ENCODE data around the gene ZNF407.

The ZNF407 gene

DNA sequence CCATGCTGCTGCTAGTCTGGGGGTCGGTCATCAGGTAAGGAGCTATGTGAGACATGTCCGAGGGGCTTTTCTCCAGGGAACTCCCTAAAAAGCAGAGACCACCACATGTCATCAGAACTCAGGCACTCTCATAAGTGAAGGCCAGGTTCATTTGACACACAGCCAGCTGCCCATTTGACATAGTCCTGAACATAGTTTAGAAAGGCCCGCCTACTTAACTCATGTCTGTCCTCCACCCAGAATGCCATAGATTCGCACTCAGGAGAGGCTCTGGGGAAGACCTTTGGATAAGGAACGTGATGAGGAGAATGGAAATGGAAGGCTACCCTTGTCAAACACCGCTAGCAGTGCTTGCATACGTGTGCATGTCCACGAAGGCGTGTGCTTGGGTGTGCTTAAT lies 454.1 kb downstream of the ZNF407 start:
- DNase-seq (ENCODE audit: low read depth in 2 of 2): no peak

DNA sequence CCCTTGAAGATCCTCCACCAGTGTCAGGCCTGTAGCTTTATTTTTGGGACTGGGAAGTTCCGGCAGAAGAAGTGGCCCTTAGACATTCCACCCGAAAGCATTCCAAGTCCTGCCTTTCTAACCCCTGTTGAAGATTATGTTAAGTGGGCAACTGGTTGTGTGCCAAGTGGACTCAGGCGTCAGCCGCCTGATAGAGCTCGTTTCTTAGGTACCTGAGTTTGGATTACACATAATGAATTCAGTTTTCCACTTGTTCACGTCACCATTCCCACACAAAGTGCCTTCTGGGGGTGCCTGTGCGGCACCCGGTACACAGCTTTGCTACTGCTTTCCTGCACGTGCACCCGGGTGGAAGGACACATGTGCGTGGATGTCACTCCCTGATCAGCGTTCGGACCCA lies 454.8 kb downstream of the ZNF407 start:
- no peak for DNase-seq (ENCODE audit: low read depth in 2 of 2)

DNA sequence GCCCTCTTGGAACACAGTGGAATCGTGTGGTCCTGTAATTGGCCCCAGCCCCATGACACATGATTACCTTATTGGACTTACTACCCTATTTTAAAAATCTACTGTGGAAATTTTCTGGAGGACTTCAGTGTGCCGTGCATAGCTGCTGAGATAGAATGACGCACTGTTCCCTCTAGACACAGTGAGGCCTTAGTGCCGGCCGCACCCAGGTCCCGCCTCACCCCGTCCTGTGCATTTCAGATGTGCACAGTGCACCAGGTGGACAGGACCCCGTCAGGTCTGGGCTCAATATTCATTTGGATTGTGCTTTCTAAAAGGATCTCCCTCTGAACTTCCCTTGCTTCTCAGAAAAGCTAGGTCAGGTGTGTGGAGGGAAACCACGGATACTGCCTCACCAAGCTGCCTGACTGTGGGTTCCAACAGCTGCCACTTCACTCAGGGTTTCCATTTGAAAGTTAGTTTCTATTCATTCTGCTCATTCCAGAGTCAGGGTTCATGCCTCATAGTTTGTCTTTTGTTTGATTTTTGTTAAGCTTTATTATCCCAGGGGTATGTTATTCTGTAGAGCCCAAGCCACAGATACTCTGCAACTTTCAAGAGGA lies 455.5 kb downstream of the ZNF407 start:
- DNase-seq (ENCODE audit: low read depth in 2 of 2): no peak

DNA sequence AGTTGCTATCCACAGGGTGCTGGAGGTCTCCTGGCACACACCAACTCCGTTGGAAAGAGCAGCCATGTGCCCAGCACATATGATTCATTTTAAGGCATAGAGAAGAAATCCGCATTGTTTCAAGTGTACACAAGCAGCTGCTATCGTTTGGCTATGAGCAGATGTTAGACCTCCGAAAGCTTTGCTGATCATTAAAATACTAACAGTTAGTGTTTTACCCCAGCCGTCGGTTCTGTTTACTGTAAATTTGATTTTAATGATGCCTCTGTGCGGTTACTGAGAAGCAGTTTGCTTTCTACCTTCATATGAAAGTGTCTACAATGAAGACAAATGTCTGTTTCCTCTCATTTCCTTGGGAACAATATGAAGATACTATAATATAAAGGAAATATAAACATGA lies 456.4 kb downstream of the ZNF407 start:
- no peak for DNase-seq (ENCODE audit: low read depth in 2 of 2)

DNA sequence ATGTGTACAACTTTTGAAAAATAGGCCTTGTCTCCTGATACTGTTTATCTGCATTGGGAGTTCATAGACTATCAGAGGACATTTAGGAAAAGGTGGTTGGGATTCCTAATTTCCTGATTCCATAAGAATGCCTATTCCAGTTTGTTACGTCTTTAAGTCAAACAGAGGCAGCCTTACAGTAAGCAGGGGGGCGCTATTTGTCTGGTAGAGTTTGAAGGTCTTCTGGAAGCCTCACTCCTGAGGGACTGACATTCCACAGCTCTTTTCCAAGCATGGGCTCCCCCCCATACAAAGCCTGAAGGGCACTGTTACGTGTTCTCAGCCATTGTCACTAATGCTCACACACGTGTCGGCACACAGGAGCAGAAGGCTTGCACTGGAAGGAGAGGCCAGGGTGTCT lies 456.9 kb downstream of the ZNF407 start:
- no peak for DNase-seq (ENCODE audit: low read depth in 2 of 2)

DNA sequence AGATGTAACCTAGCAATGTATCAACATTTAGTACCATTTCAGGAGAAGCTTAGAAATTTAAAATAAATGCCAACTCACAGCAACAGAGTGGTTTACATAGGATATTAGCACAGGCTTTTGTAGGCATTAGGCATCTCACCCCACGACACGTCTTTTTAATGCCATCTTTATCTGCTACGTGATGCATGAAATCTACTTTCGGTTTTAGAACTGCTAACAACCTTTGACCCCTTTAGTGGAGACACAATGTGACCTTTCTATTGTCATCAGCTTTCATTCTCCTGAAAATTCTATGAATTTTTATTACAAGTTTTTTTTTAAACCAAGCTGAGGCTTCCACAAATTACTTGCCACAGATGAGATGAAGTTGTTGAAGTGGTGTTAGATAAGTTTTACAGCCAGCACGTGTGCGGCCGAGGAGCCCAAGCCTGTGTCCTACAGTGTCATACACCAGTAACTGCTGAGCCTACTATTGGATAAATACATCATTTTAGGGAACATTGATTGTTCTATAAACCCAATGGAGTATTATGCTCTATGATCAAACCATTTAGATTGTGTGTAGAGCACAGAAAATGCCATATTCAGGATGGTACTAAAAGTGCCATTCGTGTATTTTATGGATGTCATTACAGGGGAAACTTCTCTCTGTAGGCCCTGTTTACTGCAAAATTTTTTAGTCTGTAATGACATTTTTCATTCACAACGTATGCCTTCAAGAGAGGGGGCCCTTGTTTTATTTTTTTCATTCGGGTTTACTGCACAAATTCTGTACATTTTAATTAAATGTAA lies 459.7 kb downstream of the ZNF407 start:
- DNase-seq (ENCODE audit: low read depth in 2 of 2): no peak

DNA sequence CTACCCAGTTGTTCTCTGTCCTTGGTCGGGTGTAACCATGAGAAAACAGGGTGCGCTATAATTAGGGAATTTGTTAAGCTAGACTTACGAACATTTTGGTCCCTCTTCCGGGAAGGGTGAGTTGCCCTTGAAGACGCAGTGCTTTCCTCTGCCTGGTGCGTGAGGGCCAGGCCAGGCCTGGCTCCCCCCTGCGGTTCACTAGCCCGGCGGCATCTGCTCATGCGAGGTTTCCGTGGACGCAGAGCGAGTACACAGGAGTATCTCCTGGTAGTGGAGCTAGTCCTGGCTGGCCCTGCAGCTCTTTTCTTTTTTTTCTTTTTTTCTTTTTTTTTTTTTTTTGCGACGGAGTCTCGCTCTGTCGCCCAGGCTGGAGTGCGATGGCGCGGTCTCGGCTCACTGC lies 462.5 kb downstream of the ZNF407 start:
- no peak for DNase-seq (ENCODE audit: low read depth in 2 of 2)

DNA sequence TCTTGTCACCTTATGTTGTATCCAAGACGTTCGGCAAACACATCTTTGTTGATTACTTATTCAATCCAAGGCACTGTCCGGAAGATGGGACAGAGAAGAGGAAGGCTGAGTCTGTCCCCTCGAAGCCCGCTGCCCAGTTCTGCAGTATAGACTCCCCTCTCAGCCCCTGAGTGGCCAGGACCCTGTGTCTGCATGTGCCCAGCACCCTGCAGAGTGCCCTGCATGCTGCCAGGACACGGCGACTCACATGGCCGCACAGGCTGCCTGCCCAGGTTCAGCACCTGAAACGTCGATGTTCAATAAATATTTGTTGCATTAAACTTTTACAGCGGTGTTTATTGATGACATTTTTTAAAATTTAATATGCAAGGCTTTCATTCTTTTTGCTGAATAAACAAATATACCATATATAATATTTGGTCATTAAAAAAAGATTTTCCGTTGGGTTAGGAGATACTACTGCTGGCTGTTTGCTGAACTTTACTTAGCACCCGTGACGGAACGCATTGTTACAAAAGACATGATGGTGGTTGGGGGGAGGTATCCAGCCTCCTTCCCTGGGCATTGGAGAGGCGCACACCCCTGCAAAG lies 464.7 kb downstream of the ZNF407 start:
- DNase-seq (ENCODE audit: low read depth in 2 of 2): no peak

DNA sequence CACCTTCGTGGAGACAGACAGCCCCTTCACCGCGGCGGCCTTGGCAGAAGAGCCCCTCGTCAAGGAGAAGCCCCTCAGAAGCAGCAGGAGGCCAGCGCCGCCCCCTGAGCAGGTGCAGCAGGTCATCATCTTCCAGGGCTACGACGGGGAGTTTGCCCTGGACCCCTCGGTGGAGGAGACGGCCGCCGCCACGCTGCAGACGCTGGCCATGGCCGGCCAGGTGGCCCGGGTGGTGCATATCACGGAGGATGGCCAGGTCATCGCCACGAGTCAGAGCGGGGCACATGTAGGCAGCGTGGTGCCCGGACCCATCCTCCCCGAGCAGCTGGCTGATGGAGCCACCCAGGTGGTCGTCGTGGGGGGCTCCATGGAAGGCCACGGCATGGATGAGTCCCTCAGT lies 465.5 kb downstream of the ZNF407 start:
- DNase-seq (ENCODE audit: low read depth in 2 of 2): no peak

DNA sequence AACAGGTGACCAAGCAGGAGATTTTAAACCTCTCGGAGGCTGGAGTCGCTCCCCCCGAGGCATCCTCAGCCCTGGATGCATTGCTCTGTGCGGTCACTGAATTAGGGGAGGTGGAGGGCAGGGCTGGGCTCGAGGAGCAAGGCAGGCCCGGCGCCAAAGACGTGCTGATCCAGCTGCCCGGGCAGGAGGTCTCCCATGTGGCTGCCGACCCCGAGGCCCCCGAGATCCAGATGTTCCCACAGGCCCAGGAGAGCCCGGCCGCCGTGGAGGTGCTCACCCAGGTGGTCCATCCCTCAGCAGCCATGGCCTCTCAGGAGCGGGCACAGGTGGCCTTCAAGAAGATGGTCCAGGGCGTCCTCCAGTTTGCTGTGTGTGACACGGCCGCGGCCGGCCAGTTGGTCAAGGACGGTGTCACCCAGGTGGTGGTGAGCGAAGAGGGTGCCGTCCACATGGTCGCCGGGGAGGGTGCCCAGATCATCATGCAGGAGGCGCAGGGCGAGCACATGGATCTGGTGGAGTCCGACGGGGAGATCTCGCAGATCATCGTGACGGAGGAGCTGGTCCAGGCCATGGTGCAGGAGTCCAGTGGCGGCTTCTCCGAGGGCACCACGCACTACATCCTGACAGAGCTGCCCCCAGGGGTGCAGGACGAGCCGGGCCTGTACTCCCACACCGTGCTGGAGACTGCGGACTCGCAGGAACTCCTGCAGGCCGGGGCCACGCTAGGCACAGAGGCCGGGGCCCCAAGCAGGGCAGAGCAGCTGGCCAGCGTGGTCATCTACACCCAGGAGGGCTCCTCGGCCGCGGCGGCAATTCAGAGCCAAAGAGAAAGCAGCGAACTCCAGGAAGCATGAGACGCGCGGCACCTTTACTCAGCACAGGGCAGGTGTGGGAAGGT lies 466.2 kb downstream of the ZNF407 start:
- no peak for DNase-seq (ENCODE audit: low read depth in 2 of 2)

DNA sequence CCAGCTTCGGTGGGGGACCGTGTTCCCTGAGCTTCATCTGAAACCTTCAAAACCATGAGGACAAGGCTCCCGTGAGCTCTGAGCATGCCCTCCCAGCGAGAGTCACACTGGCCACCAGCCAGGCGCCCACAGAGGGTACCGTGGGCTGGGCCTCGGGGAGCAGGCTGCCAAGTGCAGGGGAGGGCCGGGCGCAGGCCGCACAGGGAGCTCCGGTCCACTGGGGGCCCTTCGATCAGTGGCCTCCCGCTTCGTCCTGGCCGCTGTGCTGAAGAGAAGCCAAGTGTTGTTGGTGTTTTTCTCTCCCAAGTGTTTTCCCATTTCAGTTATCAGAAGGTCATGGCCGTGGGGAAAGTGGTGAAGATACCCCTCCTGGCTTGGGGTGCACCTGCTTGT lies 466.8 kb downstream of the ZNF407 start:
- no peak for DNase-seq (ENCODE audit: low read depth in 2 of 2)

DNA sequence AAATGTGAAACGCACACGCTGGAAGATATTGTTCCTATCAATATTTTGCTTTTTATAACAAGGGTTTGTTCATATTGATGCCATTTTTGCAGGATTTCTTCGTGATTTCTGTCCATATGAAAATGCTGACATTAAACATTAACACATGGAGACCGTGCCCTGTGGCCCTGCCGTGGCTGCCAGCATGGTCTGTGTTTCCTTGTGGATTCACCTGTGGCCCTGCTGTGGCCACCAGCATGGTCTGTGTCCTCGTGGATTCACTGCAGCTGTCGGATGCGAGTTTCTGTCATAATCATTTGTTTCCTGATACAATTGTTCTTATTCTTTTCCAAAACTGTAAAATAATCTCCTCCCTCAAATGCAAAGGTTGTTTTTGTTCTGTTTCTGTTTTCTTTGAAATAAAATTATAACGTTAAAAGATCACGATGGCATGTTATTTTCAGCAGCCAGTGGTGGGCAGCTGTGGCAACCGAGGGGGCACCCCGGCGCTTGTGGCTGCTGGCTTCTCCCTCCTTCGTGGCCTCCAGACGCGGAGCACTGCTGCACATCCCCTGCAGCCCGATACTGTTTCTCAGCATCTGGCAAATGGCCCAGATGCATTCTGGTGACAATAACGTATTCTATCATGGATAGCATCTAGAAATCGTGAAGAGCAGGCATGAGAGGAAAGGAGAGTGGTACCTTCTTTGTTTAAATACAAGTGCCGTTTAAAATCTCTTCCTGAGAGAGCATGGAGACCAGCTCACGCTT lies 467.8 kb downstream of the ZNF407 start:
- no peak for DNase-seq (ENCODE audit: low read depth in 2 of 2)

DNA sequence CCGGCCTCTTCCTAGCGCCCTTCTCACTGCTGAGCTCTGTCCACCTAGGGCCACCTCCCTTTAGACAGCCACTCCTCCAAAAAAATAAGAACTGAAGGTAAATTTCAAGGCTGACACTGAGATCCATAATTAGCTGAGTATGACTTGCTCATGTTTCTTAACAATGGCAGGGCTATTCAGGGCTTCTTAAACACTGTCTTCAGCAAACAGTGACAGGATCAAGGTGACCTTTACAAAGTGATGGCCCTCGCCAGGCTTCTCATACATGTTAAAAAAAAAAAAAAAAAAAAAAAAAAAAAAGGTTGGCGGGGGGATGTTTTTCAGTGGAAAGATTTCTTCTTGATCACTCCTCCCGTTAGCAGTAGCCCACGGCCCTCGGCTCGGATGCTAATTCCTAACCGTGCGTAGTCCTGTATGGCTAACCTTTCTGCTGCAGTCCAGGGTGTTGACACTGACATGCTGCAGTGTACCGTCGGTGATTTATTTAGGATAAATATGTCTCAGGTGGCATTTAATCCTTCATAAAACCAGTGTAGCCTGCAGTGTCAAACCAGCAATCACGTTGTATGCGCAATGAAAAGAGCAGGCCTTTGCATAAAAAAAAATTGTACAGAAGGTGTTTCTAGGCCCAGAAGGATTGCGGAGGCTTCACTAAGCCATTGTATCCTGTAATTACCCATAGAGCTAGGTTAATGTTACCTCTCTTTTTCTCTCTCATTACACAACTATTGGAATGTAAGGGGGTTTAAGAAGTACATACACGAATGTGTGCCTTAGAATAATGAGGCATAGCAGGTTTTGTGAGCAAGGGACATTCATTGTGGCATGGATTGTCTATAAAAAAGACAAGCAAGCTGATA lies 468.6 kb downstream of the ZNF407 start:
- DNase-seq (ENCODE audit: low read depth in 2 of 2): no peak

DNA sequence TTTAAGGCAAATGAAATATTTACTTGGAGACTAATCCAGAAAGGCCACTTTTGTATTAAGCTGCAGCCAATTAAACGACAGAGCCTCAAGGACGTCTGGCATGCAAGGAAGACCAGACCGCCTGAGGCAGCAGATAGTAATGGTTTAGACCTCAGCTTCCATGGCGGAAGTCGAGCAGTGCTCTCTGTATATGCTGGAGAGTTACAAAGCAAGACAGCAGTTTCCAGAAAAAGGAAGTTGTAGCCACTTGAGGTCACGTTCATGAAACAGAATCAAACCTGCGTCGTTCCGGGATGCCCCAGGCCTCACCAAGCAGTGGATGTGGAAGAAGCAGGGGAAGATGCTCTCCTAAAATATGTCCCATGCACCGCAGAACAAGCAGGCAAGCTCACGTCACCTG lies 469.3 kb downstream of the ZNF407 start:
- no peak for DNase-seq (ENCODE audit: low read depth in 2 of 2)

DNA sequence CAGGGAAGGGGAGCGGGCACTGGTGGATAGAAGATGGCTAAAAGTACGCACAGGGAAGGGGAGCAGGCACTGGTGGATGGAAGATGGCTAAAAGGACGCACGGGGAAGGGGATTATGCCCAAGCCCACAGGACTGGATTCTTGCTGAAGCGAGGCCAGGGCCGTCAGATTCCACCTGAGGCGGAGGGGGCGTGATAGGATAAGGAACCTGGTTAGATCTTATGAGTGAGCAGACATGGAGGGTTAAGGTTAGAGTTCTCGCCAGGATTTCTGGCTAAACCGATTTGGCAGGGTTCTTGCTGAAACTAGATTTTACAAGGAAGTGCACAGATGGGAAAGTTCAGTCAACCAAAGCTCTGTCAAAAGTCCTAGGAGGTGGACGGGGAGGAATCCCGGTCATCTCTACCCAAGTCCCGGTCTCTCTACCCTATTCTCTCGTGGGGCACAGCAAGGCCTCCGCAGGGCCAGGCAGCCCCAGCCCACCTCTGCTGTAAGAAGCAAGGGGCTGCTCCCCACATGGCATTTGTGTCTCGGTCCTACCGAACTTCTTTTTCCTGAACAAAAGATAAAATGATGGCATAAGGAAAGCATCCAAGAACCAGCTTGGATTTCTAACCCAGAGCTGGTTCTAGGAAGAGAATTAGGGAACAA lies 470.5 kb downstream of the ZNF407 start:
- no peak for DNase-seq (ENCODE audit: low read depth in 2 of 2)

DNA sequence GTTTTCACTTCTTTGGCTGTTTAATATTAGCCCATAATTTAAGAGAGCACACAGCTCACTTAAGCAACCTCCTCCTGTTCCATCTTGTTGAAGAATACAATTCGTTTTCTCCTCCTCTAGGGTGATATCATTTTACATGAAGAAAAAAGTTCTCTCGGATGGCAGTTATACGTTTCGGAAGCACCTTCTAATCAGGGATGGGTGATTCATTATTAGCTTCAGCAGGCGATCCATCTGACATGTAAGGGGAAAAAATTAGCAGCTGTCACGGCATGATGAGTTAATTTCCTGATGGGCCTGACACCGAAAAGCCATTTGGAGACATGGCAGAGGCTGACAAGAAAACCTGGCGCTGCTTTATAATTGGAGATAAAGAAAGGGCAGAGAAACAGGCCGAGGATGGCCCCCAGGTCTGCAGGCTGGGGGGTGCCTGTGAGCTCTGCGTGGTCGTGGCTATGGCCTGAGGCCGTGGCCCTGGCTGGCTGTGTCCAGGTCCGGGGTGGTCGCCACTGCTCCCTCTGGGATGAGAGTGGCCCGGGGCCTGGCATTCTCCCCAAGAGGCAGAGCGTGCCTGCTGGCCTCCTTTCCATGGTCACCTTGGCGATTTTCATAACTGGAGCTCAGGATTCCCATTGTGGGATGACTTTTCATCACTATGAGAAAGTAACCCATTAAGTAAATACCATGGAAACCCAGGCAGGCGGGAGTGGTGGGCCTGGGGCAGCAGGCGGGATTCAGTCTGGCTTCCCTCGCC lies 471.2 kb downstream of the ZNF407 start:
- no peak for DNase-seq (ENCODE audit: low read depth in 2 of 2)

DNA sequence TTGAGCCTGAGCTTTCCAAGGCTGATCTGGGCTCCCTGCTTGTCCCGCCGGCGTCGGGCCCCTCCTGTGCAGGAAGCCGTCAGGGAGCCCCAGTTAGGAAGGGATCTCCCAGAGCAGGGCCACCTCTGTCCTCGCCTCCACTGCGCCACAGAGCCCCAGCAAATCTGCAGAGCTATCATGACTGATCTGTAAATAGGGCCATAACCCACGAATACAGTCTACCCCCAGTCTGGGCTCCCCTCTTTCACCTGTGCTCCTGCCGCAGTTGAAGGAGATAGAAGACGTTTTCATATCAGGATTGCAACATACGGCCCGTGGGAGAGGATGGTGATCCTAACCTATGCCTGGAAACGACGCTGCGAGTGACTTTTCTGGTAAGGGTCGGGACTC lies 472.6 kb downstream of the ZNF407 start:
- no peak for DNase-seq (ENCODE audit: low read depth in 2 of 2)

DNA sequence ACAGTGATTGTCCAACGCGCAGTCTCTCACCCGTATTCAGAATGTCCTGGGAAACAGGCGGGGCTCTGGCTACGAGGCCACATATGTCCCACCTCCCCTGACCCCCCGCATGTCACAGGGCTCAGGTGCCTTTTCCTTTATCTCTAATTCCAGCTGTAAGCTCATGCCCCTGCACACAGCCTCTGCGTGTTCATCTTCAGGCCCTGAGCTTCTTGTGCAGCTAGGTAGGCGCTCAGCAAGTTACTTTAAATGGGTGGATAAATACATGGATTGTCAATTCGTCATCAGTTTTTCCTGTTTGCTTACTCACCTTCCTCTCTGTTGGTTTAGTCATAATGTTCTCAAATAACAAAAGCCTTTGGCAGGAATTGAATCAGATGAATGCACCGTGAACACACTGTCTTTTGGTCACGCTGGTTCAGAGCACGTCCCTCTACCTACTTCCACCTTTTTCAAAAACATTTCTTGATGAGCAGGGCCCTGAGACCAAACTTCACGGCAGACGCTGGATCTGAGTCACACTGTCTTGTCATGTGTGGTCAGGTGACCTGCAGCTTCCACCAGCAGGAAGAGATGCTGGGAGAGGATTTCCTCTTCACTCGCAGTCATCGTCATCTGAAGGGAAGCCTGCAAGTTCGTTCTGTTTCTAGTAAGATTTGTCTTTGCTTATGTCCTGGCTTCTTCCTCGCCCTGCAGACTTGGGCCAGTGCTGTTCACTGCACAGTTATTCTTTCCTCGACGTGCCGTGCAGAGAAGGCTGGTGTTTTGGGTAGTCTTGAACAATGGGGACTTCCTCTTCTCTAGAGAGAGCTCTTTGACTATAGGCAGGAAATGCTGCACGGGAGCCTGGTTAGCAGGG lies 473.2 kb downstream of the ZNF407 start:
- DNase-seq (ENCODE audit: low read depth in 2 of 2): peak; percentile 32 to 43

DNA sequence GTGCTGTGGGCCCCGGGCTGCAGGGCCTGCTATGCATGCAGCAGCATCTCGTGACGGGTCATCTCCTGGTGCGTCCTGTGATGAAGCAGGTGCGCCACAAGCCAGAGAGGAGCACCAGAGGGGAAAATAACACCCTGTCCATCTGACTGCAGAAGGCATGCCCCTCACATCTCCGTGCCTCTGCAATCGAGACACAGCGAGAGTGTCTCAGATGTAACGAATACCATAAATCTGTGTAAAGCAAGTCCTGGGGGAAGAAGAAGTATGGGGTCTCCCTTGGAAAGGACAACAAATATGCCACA lies 473.8 kb downstream of the ZNF407 start:
- no peak for DNase-seq (ENCODE audit: low read depth in 2 of 2)

Data from fibroblast of skin of left quadriceps (primary cell).